HG02852 (cell line): ENCODE results near the gene WFDC1.
"Not testable (repeated sequence)": the region's sequence is repeated elsewhere in the genome, so short reads cannot be mapped to it uniquely, and the experiment has no call there.

Experiments
- ATAC-seq: cut with Tn5 transposase; IDR thresholded peaks from one replicate; pipeline ENCODE4 v1.9.1; 2021; ENCODE audit warnings: mild to moderate bottlenecking, moderate library complexity; ENCODE audit not compliant: unreplicated experiment

The WFDC1 gene

DNA sequence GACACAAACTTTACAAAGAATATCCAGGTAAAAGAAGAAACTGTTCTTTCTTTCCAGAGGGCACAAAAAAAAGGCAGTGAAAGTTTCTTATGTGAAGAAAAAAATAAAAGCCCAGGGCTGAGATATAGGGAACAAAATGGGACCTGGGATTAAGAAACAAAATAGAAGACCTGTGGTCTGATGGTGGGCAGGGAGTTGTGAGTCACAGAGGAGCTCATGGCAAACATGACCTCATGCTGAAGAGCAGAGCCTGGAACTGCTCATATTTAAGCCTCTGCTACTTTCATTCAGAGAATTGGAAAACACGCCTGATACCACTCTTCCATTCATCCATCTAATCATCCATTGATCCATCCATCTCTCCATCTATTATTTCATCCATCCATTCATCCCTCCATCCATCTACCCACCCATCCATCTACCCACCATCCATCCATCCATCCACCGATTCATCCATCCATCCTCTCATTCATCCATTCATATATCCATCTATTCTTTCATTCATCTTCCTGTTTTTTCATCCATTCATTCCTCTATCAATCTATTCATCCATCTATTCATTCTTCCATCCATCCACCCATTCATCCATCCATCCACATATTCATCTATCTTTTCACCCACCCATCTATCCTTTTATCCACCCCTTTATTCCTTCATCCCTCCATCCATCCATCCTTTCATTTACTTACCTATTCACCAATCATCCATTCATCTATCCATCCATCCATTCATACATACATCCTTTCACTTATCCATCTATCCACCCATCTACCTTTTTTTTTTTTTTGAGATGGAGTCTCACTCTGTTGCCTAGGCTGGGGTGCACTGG lies 30.0 kb downstream of the WFDC1 start:
- no peak for ATAC-seq

DNA sequence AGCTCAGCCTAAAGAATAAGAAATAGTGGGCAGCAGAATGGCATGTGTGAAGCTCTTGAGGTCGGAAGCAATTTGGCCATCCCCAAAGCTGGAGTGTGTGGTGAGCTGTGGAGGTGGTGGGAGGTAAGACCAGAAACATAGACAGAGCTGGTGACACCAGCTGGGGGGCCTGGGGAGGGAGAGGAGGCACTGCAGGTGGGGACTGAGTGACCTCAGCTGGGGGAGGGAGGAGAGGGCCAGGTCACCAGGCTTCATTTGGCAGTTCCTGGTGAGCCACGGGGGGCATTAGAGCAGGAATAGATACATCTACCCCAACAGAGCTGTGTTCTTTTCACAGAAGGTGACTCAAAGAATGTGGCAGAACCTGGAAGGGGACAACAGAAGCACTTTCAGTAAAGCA lies 31.9 kb downstream of the WFDC1 start:
- ATAC-seq: no peak

DNA sequence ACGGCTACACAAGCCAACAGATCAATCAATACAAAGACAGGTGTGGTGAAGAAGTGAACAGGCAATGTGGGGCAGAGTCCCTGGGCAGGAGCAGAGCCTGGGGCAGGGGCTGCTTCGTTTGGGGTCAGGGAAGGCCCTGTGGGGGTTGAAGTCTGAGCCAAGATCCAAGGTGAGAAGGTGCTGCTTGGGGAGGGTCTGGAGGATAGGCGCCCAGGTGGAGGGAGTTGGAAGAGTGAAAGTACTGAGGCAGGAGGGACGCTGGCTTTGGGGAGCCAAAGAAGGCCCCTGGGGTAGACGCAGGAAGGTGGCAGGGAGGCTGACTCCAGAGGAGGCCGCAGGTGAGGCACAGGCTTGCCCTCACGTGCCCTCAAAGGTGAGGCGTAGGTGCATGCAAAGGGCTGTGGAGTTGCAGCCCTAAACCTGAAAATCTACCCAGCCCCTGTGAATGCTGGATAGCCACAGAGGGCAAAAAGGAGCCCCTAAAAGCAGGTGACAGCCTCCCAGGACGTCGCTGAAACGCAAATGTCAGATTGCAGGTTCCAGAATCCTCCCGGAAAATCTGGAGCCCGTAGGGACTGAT lies 33.3 kb downstream of the WFDC1 start:
- no peak for ATAC-seq

DNA sequence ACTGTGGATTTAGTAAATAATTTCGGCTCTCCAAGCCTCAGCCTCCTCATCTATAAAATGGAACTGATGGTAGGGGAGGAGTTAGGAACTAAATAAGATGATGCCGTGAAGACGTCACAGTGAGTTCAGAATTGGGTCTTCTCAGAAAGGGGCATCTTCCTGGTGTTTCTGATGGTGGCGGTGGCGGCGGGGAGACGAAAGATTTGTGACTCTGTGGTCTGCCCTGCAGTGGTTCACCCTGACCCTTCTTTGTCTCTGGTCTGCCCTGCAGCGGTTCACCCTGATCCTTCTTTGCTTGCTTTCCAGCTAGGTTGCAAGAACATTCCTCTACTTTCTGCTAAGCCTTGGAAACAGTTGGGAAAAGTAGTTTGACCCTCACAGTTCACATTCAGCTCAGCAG lies 34.3 kb downstream of the WFDC1 start:
- no peak for ATAC-seq

DNA sequence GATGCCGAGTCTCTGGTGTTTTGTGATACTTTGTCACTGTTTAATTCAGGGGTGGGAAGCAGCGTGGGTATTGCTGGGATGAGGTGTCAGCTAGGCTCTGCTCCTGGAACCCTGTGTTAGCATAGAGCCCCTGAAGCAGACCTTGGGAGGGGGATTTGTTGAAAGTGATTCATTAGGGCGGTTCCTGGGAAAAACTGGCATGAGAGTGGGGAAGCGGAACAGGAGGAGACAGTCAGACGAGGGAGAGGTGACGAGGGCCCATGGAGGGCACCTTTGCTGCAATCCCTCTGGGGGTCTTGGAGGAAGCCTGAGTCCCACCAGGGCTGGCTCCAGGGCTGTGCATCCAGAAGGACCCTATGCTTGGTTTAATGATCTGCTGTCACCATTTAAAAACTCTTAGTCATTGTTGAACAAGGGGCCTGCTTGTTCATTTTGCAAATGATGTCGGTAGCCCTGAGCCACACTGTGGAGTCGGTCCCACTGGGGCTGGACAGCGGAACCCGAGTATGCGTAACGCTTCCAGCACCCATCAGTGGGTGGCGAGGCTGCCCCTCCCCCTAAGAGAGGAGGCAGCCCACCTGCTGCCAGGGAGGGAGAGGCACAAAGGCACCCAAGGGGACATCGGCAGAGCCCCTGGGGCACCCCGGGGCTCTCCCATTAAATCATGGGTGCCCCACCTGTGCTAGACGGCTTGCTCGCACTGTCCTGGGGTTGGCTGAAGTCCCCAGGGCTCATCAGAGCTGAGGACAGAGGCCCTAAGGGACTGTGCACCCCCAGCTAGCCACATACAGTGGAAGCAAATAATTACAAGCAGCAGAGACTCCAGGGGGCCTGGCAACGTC lies 35.4 kb downstream of the WFDC1 start:
- ATAC-seq: no peak

DNA sequence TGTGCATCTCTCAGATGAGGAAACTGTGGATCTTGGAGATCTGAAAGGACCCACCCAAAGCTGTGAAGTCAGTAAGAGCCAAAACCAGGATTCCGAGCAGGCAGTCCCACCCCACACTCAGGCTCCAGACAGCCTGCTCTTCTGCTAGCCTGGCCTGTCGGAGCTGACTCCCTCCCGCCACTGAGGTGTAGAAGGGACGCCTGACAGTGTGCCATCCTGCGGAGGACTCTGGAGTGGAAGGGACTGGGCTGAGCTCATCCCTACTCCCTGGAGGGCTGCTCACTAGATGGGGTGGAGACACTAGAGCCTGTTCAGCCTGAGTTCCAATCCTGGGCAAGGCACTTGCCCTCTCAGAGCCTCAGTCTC lies 36.0 kb downstream of the WFDC1 start:
- ATAC-seq: no peak

DNA sequence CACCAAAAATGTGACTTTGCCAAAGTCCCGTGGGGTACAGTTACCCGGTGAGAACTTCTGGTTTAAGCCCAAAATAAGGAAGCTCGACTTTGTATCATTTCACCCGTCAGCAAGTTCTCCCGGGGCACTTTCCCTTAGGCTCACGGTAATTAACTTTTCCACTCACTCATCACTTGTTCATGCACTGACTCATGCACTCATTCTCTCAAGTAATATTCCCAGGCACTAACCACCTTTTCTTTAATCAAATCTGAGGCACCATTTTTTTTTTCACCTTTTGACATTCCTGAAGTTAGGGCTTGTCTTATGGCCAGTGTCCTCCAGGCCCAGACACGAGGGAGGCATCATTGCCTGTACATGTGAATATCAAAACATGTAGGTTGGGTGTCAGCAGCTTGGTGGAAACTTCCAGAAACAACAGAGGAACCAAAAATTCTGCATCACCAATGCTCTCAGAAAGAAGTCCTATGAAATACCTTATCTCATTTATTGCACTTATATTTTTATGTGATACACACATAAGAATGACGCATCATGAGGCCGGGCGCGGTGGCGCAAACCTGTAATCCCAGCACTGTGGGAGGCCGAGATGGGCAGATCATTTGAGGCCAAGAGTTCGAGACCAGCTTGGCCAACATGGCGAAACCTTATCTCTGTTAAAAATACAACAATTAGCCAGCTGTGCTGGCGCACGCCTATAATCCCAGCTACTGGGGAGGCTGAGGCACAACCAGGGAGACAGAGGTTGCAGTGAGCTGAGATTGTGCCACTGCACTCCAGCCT lies 37.5 kb downstream of the WFDC1 start:
- no peak for ATAC-seq

DNA sequence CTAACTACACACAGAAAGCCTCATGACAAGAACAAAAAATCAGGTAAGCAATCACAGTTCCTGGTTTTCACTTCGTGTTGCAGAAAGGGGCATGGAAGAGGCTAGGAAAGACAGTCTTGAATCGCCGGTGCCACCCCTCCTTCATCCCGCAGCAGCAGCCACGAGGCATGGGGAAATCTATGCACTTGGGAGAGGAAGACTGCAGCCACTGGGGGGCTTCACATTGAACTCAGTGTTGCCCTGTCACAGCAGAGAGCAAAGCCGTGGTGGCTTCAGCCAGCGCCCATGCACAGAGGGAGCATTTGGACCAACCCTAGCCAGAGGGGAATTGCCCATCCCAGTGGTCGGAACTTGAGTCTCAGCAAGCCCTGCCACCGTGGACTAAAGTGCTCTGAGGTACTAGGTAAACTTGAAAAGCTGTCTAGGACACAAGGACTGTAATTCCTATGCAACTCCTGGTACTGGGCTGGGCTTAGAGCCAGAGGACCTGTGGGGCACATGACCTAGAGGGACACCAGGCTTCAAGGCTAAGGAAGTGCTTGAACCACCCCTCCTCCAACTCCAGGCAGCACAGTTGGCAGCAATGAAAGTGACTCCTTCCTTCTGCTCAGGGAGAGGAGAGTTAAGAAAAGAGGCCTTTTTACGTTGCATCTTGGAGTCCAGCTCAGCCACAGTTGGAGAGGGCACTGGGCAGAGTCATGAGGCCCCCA lies 38.5 kb downstream of the WFDC1 start:
- ATAC-seq: no peak

DNA sequence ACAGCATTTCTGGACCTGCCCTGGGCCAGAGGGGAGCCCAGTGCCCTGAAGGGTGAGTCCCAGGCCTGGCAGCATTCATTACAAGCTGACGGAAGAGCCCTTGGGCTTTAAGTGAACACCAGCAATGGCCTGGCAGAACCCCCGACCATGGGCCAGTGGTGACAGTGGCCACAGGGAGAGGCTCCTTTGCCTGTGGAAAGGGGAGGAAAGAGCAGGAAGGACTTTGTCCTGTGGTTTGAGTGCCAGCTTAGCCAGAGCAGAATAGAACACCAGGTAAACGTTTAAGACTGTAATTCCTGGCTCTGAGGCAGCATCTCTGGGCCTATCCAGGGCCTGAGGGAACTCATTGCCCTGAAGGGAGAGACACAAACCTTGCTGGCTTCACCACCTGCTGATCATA lies 39.4 kb downstream of the WFDC1 start:
- no peak for ATAC-seq

DNA sequence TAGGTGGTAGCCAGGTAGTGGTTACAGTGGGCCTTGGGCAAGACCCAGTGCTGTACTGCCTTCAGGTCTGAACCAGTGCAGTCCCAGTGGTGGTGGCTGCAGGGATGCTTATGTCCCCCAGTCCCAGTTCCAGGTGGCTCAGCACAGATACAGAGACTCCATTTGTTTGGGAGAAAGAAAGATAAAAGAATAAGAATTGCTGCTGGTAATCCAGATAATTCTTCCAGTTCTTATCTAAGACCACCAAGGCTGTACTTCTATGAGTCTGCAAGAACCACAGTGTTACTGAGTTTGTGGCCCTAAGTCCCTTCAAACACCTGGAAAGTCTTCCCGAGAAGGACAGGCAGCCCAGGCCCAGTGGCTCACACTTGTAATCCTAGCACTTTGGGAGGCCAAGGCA lies 39.8 kb downstream of the WFDC1 start:
- no peak for ATAC-seq

DNA sequence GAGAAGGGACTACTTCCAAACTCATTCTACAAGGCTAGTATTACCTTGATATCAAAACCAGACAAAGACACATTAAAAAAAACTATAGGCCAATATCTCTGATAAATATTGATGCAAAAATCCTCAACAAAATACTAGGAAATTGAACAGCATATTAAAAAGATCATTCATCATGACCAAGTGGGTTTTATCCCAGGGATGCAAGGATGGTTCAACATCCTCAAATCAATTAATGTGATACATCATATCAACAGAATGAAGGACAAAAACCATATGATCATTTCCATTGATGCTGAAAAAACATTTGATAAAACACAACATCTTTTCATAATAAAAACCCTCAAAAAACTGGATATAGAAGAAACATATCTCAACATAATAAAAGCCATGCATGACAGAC lies 42.6 kb downstream of the WFDC1 start:
- ATAC-seq: not testable (repeated sequence)

DNA sequence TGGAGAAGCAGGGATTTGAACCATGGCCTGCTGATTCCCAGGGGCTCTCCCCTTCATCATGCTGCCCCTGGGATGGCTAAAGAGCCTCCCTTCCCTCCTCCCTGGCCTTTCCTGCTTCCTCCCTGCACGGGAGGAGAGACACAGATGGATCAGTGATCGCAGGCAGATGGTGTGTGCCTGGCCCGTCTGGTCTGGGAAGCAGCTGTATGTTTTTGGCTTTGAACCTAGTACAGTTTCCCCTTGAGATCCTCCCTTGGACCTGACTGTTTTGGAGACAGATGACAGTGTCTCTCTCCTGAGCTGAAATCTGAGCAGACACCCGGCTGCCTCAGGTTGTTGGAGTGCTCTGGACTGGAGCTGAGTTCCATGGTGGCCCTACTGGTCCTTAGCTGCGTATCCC lies 44.6 kb downstream of the WFDC1 start:
- no peak for ATAC-seq

DNA sequence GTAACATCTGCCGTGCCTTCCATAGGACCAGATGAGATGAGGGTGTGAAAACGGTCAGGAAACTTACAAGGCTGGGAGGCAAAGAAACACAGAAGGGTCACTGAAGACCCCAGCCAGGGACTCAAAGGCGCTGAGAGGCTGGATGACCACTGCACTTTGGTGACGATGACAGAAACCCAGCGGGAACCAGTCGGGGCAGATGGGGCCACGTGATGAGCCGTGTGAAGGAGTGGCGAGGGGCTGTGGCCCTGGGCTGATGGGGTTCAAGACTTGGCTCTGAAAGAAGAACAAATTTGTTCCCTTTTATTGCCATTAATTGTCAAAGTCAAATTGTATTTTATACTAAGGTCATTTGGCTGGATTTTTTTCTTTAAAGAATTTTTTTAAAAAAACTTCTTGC lies 45.1 kb downstream of the WFDC1 start:
- ATAC-seq: no peak

DNA sequence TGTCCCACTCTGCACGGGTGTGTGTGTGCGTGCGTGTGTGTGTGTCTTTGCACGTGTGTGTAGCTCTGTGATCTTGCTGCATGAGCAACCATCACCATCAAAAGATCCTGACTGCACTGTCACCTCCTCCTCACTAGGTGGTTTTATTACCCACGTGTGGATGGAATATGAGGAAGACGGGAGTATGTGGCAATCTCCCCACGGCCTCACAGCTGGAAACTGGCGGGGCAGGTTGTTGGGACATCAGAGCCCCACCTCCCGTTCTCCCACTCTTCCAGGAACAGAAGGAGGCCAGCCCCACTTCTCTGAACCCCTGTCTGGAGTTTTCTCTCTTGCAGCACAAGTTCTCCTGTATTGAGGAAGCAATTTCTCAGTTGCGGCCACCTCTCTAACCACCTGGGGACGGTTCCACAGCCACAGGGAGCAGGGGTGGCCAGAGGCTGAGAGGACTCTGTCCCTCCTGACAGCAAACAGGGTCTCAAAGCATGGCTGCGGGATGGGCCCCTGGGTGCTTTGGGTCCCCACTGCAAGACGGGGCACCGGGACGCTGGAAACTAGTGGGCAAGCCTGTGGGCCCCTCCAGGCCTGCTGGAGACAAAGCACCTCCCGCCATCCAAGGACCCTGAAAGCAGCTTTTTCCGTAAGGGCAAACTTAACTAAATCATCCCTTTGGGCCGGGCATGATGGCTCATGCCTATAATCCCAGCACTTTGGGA lies 45.8 kb downstream of the WFDC1 start:
- no peak for ATAC-seq

DNA sequence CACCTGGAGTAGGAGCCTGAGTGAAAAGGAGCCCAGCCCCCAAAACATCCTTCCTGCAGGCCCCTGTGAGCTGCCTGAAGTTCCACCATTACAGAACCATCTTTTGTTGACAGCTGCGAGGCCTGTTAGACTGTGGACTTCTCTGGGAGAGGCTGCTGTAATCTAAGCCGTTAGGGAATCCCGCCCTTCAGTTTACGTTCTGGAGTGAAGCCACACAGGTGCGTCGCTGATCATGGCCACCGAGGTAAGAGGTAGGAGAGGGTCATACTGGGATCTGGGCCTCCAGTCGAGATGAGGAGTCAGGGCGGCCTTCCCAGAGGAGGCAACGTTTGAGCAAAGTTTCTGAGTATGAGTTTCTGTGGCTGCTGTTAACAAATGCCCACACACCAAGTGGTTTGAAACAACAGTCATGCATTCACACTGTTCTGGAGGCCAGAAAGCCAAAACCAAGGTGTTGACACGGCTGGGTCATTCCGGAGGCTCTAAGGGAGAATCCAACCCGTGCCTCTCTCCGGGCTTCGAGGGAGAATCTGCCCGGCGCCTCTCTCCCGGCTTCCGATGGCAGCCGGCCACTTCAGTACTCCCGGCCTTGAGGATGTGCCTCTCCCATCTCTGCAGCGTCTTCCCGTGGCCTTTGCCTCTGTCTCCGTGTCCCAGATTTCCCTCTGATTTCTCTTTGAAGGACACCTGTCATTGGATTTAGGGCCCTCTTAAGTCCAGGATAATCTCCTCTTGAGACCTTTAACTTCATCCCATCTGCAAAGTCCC lies 47.0 kb downstream of the WFDC1 start:
- no peak for ATAC-seq

DNA sequence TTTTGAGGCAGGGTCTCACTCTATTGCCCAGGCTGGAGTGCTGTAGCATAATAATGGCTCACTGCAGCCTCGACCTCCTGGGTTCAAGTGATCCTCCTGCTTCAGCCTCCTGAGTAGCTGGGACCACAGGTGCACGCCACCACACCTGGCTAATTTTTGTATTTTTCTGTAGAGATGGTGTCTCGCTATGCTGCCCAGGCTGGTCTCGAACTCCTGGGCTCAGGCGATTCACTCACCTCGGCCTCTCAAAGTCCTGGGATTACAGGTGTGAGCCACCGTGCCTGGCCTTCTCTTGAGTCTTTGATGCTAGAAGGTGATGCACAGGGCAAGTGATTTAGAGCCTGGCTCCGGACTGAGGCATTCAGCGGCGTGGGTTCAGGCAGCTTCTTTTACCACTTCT lies 49.1 kb downstream of the WFDC1 start:
- ATAC-seq: not testable (repeated sequence)

DNA sequence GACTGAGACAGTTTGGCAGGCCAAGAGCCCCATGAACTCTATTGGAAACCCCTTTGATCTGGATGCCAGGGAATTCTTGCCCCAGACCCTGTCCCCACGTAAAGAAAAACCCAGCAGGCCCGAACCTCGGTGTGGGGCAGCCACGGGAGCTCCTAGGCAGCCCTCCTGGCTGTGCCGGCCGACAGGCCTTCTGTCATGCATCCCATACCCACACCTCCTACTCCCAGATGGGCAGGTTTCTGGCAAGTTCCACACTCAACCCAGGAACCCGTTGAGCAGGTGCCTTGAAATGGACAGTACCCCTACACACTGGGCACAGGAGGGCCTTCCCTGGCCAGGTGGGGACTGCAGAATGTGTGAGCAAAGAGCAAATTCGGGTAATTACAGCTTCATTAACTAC lies 50.1 kb downstream of the WFDC1 start:
- no peak for ATAC-seq

DNA sequence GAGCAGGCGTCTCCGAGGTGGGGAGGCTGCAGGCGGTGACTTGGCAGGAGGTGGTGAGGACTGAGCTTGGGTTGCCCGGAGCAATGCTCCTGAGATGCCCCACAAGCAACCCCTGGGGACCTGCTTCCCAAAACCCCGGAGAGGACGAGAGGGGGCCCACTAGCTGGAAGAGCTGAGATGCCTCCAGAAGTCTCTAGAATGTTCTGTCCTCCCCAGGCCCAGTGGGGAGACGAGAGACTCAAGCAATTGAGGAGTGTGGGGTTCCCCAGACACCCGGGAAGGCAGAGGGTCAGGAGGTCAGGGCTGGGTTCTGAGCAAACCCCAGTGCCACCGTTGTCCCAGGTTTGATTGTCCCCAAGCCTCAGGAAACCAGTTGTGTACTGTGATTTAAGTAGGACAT lies 52.5 kb downstream of the WFDC1 start:
- no peak for ATAC-seq

DNA sequence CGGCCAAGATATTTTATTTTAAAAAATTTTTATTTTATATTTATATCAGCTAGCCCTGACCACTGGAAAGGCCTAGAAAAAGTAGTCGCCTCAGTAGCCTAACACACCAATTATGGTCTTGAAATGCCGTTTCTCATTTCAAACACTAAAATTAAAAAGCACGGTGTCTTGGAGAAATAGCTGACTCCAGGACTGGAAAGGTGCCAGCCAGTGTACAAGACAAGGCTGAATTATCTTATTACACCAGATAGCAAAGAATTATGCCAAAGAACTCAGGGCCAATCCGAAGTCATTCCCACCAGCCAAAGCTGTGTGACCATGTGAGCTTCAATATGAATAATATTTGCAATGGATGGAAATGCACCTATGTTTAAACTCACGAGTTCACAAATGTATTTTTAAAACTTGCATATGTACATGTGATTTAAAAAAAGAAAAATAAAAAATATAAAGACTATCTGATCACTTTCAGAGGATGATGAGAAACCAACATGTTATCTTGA lies 53.8 kb downstream of the WFDC1 start:
- no peak for ATAC-seq
